ENCODE measurements around the gene URB2.

DNA sequence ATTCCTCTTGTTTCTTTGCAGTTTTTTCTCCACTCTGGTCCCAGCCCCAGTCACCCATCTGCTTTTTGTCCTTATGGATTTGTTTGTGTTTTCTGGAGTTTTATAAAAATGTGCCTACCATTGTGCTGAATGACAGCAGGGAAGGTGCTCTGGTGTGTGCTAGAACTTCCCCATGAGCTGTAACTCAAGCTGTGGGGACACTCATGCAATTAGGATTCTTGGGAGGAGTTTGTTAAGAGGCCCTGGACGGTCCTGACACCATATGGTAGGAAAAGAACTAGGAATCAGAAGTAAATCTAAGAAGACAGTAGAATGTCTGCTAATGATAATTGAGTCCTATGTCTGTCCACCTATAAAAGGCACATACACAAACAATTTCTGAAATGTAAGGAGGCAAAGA, 27.4 kb downstream of the URB2 start:
- TF ChIP-seq POLR2A (IDR thresholded peaks at IDR 0.05): no peak
- TF ChIP-seq, protein P1, sequence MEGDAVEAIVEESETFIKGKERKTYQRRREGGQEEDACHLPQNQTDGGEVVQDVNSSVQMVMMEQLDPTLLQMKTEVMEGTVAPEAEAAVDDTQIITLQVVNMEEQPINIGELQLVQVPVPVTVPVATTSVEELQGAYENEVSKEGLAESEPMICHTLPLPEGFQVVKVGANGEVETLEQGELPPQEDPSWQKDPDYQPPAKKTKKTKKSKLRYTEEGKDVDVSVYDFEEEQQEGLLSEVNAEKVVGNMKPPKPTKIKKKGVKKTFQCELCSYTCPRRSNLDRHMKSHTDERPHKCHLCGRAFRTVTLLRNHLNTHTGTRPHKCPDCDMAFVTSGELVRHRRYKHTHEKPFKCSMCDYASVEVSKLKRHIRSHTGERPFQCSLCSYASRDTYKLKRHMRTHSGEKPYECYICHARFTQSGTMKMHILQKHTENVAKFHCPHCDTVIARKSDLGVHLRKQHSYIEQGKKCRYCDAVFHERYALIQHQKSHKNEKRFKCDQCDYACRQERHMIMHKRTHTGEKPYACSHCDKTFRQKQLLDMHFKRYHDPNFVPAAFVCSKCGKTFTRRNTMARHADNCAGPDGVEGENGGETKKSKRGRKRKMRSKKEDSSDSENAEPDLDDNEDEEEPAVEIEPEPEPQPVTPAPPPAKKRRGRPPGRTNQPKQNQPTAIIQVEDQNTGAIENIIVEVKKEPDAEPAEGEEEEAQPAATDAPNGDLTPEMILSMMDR (IDR thresholded peaks at IDR 0.05): no peak
